Esophagus muscularis mucosa (tissue), 4 donors: ENCODE data around the gene CYP4F12. TPM values are rescaled to one million over a fixed set of nuclear protein-coding genes. Genes with fewer than 3 reads are reported as not detected.

ENCODE experiments used
- DNase-seq: peaks from one replicate; pipeline ENCODE4 v3.0.0-alpha.2; 2017; ENCODE audit errors: extremely low spot score
- H3K27ac ChIP-seq, 4 donors: fragments of 200-600 bp; sonication (generic); replicated peaks in 1 of 4; 1 replicate in 3 of 4; 2 replicates in 1 of 4; pipeline ENCODE4 v1.5.1; 2016 to 2019; ENCODE audit warnings: mild to moderate bottlenecking in 1 of 4
- H3K27me3 ChIP-seq, 4 donors: fragments of 200-600 bp; sonication (generic); one replicate each; pipeline versions ENCODE4 v1.5.1 to v1.6.0; 2016 to 2019
- H3K36me3 ChIP-seq, 4 donors: fragments of 200-600 bp; sonication (generic); one replicate each; pipeline ENCODE4 v1.5.1; 2016 to 2019
- H3K4me1 ChIP-seq, 4 donors: fragments of 200-600 bp; sonication (generic); one replicate each; pipeline ENCODE4 v1.5.1; 2016 to 2019
- H3K4me3 ChIP-seq, 4 donors: fragments of 200-600 bp; sonication (generic); 1 replicate in 2 of 4; 2 replicates in 2 of 4; pipeline ENCODE4 v1.5.1; 2016 to 2019; ENCODE audit warnings: mild to moderate bottlenecking in 4 of 4, moderate library complexity in 1 of 4
- H3K9me3 ChIP-seq, 4 donors: fragments of 200-600 bp; sonication (generic); 1 replicate in 3 of 4; 2 replicates in 1 of 4; pipeline ENCODE4 v1.5.1; 2016 to 2019
- CTCF ChIP-seq, 3 experiments: fragments of 200-600 bp in 2 of 3; fragments of 450-650 bp in 1 of 3; sonication (generic) in 2 of 3; IDR thresholded peaks; one replicate each; pipeline ENCODE4 v1.5.1; 2017 to 2019; ENCODE audit warnings: antibody characterized with exemption in 3 of 3, mild to moderate bottlenecking in 2 of 3, moderate library complexity in 1 of 3
- EP300 ChIP-seq: sonication (generic); formaldehyde crosslinking; IDR thresholded peaks from one replicate; pipeline ENCODE4 v1.6.1; 2017; ENCODE audit warnings: antibody characterized with exemption
- POLR2A ChIP-seq: fragments of 450-650 bp; IDR thresholded peaks from one replicate; pipeline ENCODE4 v1.6.1; 2017; ENCODE audit warnings: antibody characterized with exemption, moderate library complexity, mild to moderate bottlenecking, low read depth
- POLR2AphosphoS5 ChIP-seq, 2 donors: sonication (generic); formaldehyde crosslinking; IDR thresholded peaks; one replicate each; pipeline ENCODE4 v1.6.1; 2017; ENCODE audit warnings: antibody characterized with exemption in 2 of 2
- WGBS: methylation state at CpG from one replicate; pipeline ENCODE4 v1.1.5; 2018; 5-methylcytosine and 5-hydroxymethylcytosine counted together
- intact Hi-C: fragments of 100-400 bp; cut with DNase I; formaldehyde crosslinking; loops from one replicate; pipeline ENCODE4 v1.15.1; 2023
- total RNA-seq, 4 donors: library from RNA; depleted of rRNA; stranded (reverse); fragments of >200 nt; gene quantifications; one replicate each; pipeline versions ENCODE4 v1.1.0 to v1.2.1, GENCODE V29; 2016

Gene CYP4F12
- total RNA-seq, 4 donors from 2014 or later: 3.5 to 4.2 (median 3.7) TPM

- no peak for DNase-seq
- intact Hi-C loops: no loop called here
- Histone ChIP-seq H3K36me3 (no peaks in the 10 kb centered on the region), H3K27ac (no peak overlapping the region), H3K4me3 (no peak overlapping the region), H3K27me3 (peaks cover 0 to 14% (median 0%) of the 10 kb centered on the region in 4 donors), H3K9me3 (no peaks in the 10 kb centered on the region), H3K4me1 (peaks cover 0 to 10% (median 2%) of the 10 kb centered on the region in 4 donors)
- TF ChIP-seq EP300: no peak
- no peak for TF ChIP-seq CTCF (IDR thresholded peaks at IDR 0.05)
- TF ChIP-seq POLR2A: no peak
- TF ChIP-seq POLR2AphosphoS5 (IDR thresholded peaks at IDR 0.05): no peak
These were observed 33.3 kb upstream of the CYP4F12 start for GRCh38 chr19:15639596-15639995.

- Histone ChIP-seq H3K4me3 (no peak within 1 kb of the TSS), H3K27me3 (peaks cover 0 to 12% (median 0%) of the 10 kb centered on the region in 4 donors), H3K4me1 (peaks cover 0 to 10% (median 2%) of the 10 kb centered on the region in 4 donors), H3K9me3 (no peaks in the 10 kb centered on the region), H3K36me3 (no peaks in the 10 kb centered on the region), H3K27ac (no peak within 1 kb of the TSS)
- no peak for DNase-seq
- TF ChIP-seq CTCF (IDR thresholded peaks at IDR 0.05) (no peak), POLR2AphosphoS5 (IDR thresholded peaks at IDR 0.05) (no peak), EP300 (no peak), POLR2A (no peak)
- intact Hi-C loops: no loop called here
- whole genome bisulfite sequencing: 54% methylated on average over 6 of the region's 6 CpGs
These were observed 32.5 kb upstream of the CYP4F12 start, which contains the start of gene CYP4F3 for GRCh38 chr19:15640294-15640903. CYP4F3 (plus strand) TSS chr19:15640897; CDS start chr19:15641416, 519 bp downstream.

- WGBS: 49% methylated on average over 7 of the region's 12 CpGs
- TF ChIP-seq POLR2AphosphoS5 (IDR thresholded peaks at IDR 0.05) (no peak), CTCF (IDR thresholded peaks at IDR 0.05) (no peak), EP300 (no peak), POLR2A (no peak)
- peaks cover 0 to 10% (median 0%) of the 10 kb centered on the region in 4 donors for H3K27me3 ChIP-seq
- H3K36me3 ChIP-seq: no peaks in the 10 kb centered on the region
- no peak for DNase-seq
- H3K4me3 ChIP-seq: no peak overlapping the region
- no peaks in the 10 kb centered on the region for H3K9me3 ChIP-seq
- H3K27ac ChIP-seq: no peak overlapping the region
- intact Hi-C loops: no loop called here
- H3K4me1 ChIP-seq: peaks cover 0 to 10% (median 2%) of the 10 kb centered on the region in 4 donors
These were observed 31.8 kb upstream of the CYP4F12 start for GRCh38 chr19:15640904-15641597.

GRCh38 chr19:15641901-15642491 lies 30.9 kb upstream of the CYP4F12 start:
- intact Hi-C loops: no loop called here
- TF ChIP-seq POLR2A (no peak), EP300 (no peak), POLR2AphosphoS5 (IDR thresholded peaks at IDR 0.05) (no peak), CTCF (IDR thresholded peaks at IDR 0.05) (no peak)
- no peaks in the 10 kb centered on the region for H3K9me3 ChIP-seq
- DNase-seq: no peak
- 69% methylated on average over 5 of the region's 5 CpGs for WGBS
- H3K4me3 ChIP-seq: no peak overlapping the region
- H3K27ac ChIP-seq: no peak overlapping the region
- H3K4me1 ChIP-seq: peaks cover 0 to 10% (median 2%) of the 10 kb centered on the region in 4 donors
- peaks cover 0 to 5% (median 0%) of the 10 kb centered on the region in 4 donors for H3K27me3 ChIP-seq
- no peaks in the 10 kb centered on the region for H3K36me3 ChIP-seq
